GM03348 (cell line): ENCODE measurements around the gene DENND6B.
"Not testable (repeated sequence)": the region's sequence is repeated elsewhere in the genome, so short reads cannot be mapped to it uniquely, and the experiment has no call there.

Experiments
- DNase-seq: peaks from one replicate; pipeline ENCODE4 v3.0.0; 2012; ENCODE audit warnings: low spot score

The DENND6B gene

GRCh38 chr22:50273352-50273751 is 53.5 kb downstream of the DENND6B start:
- not testable (repeated sequence) for DNase-seq

- DNase-seq, result no peak
These were observed 54.6 kb downstream of the DENND6B start for GRCh38 chr22:50272044-50272802.

- DNase-seq, result peak; percentile 89
These were observed 55.3 kb downstream of the DENND6B start for GRCh38 chr22:50271519-50271970.

GRCh38 chr22:50270666-50271394 is 56.0 kb downstream of the DENND6B start:
- peak; percentile 84 for DNase-seq

- DNase-seq, result peak; percentile 85
These were observed 56.7 kb downstream of the DENND6B start, which contains the start of gene MAPK11 for GRCh38 chr22:50269970-50270665. TSS of gene MAPK11 (minus strand) at chr22:50270380. CDS start at chr22:50270292, 88 bp downstream.

GRCh38 chr22:50269573-50269969 is 57.2 kb downstream of the DENND6B start:
- DNase-seq, result no peak

- DNase-seq, result no peak
These were observed 58.1 kb downstream of the DENND6B start for GRCh38 chr22:50268655-50269113.

GRCh38 chr22:50267591-50268390 is 59.0 kb downstream of the DENND6B start:
- DNase-seq, result peak; percentile 98

- DNase-seq, result no peak
These were observed 59.8 kb downstream of the DENND6B start for GRCh38 chr22:50266994-50267393.

- DNase-seq, result no peak
These were observed 61.7 kb downstream of the DENND6B start for GRCh38 chr22:50264946-50265669.

GRCh38 chr22:50264104-50264745 is 62.6 kb downstream of the DENND6B start:
- DNase-seq, result no peak

GRCh38 chr22:50262973-50263617 is 63.7 kb downstream of the DENND6B start:
- DNase-seq, result no peak

GRCh38 chr22:50262460-50262911 is 64.3 kb downstream of the DENND6B start:
- DNase-seq, result no peak

GRCh38 chr22:50261615-50262459 is 65.0 kb downstream of the DENND6B start, which contains the start of gene MAPK12:
TSS of gene MAPK12 (minus strand) at chr22:50261683. CDS start at chr22:50261509, 174 bp downstream.
- peak; percentile 88 for DNase-seq

- DNase-seq, result peak; percentile 76
These were observed 65.8 kb downstream of the DENND6B start for GRCh38 chr22:50260801-50261614.

GRCh38 chr22:50260434-50260800 is 66.4 kb downstream of the DENND6B start:
- peak; percentile 37 for DNase-seq

GRCh38 chr22:50259302-50259701 is 67.5 kb downstream of the DENND6B start:
- no peak for DNase-seq
